D341Med (cell line): ENCODE results near the gene CDC42EP4.
"Not testable (repeated sequence)": the region's sequence is repeated elsewhere in the genome, so short reads cannot be mapped to it uniquely, and the experiment has no call there.

Experiments
- DNase-seq: peaks from one replicate; pipeline ENCODE4 v3.0.0; 2012; ENCODE audit warnings: low spot score

CDC42EP4 gene

GRCh38 chr17:73318836-73319235 is 7.0 kb upstream of the CDC42EP4 start:
- no peak for DNase-seq

DNA sequence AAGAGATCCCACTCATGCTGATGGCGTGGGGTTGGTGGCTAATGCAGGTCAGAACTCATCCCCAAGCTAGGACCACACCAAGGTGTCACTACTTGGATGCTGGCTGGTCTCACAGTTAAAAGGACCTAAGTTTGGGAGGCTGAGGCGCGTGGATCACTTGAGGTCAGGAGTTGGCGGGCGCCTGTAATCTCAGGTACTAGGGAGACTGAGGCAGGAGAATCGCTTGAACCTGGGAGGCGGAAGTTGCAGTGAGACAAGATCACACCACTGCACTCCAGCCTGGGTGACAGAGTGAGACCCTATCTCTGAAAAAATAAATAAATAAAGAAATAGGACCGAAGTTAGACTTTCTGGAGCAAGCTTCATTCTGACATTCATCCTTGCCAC is 6.6 kb upstream of the CDC42EP4 start:
- no peak for DNase-seq

- DNase-seq = no peak
These were observed 6.0 kb upstream of the CDC42EP4 start for GRCh38 chr17:73317513-73318426.

DNA sequence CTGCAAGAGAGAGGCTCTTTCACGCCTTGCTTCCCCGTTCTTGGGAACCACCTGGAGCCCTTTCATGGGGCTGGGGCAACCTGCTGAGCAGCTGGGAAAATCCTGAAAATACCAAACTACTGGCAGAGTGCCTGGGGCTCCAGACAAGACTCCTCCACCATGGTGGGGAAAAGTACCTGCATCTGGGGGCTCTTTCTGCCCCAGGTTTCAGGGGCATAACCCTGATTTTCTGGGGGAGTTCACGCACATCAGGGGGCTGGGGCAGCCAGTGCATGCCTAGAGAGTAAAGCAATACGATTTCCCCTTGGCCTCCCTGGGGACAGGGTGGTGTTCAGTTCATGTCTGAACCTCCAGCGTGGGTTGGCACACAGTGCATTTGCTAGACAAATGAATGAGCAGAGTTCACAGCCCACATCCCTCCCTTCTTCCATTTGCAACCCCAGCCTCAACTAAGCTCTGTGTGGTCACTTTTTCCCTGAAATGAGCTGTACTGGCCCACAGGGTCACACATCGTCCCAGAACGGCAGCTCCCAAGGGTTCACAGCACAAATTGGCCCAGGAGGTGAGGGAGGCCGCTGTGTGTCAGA is 5.2 kb upstream of the CDC42EP4 start:
- DNase-seq = no peak

DNA sequence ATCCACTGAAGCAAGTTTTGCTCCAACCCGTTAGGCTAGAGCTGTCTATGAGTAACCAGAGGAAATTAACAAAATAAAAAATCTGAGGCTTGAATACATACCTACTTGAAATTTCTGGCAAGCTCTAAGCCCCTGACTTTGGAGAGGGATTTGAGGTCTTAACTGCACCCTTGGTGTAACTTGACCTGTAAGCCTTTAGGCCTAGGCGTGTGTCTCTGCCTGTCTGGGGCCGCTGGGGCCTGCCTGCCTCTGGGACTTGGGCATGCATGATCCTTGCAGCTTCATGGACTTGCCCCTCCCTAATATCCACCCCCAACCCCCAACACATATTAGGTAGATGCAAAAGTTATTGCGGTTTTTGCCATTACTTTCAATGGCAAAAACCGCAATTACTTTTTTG is 3.7 kb upstream of the CDC42EP4 start:
- no peak for DNase-seq

- no peak for DNase-seq
These were observed 1.8 kb upstream of the CDC42EP4 start for GRCh38 chr17:73313526-73314127.

DNA sequence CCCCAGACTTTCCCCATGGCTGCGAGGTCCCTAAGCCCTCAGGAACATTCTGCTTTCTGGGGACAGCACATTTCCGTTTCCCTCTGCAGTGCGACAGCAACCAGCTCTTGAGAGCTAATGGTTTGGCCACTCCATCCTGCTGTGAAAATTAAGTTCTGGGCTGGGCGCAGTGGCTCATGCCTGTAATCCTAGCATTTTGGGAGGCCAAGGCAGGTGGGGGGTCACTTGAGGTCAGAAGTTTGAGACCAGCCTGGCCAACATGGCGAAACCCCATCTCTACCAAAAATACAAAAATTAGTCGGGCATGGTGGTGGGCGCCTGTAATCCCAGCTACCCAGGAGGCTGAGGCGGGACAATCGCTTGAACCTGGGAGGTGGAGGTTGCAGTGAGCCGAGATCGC is 1.1 kb upstream of the CDC42EP4 start:
- not testable (repeated sequence) for DNase-seq

DNA sequence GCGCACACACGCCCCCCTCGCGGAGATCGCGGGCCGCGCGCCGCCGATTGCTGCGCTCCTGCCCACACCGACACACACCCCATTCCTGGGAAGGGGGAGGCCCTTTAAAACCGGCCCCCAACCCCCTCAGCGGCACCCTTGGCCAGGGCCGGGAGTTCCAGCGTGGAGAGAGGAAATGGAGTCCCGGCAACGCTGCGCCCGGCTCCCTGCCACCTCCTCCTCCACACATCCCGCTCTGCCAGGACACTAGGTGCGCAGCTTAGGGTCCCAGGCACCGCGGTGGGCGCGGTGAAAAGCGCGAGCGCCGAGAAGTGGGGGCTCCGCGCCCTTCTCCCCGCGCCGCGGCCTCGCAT is 397 bp downstream of the CDC42EP4 start:
- peak; percentile 70 for DNase-seq

DNA sequence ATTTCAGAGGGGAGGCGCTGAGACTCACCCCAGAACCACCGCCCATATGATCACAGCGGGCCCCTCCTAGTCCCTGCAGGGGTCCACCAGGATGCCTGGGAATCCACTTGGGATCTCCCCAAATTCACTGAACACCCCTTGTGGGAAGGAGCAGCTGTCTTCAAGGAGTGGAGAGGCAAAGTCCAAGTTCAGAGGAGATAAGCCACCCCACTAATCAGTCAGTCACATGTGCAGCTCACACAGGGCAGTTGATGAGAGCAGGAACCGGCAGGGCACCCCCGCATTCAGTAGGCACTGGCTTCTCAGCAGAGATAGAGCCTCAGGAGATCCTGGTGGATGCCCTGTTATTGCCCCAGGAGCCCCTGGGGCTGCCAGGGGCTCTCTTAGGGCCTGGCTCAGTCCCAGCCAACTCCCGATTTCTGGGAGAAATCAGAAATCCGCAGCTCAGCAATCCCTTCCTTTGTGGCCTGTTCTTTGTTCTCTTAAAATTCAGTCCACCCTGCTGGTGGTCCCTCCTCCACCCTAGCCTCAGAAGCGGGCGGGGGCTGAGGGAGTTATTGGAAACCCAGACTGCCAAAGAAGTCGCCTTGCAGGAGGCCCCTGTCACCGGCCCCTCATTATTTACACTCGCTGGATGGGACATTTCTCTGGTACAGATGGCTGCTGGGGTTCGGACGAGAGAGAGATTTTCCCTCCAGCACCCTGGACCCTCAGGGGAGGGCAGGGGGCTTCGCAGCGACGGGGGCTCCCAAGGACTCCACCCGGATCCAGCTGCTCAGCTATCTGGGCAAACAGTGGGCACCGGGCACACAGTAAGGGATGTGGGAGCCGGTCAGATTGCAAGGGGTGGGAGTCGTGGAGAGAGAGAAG is 1.8 kb downstream of the CDC42EP4 start:
- no peak for DNase-seq

- DNase-seq = not testable (repeated sequence)
These were observed 2.8 kb downstream of the CDC42EP4 start for GRCh38 chr17:73308959-73309358.

GRCh38 chr17:73308017-73308823 is 3.6 kb downstream of the CDC42EP4 start:
- DNase-seq = no peak

GRCh38 chr17:73307130-73307529 is 4.7 kb downstream of the CDC42EP4 start:
- DNase-seq = no peak

GRCh38 chr17:73305845-73306836 is 5.7 kb downstream of the CDC42EP4 start:
- no peak for DNase-seq

GRCh38 chr17:73304971-73305812 is 6.6 kb downstream of the CDC42EP4 start:
- no peak for DNase-seq

DNA sequence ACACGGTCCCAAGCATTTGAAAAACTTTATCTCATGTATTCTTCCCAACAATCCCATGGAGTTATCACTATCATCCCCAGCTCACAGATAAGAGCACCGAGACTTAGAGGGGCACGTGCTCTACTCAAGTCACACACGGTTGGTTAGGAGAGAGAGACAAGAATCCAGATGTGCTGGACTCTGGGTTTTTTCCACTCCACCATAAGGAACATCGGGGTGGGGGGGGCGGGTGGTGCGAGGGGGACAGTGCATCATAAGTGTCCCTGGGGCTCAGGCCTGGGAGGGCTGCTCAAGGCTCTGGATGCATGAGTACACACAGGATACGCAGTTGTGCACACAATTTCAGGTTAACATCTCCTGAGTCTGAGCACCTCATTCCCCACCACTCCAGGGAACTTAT is 7.4 kb downstream of the CDC42EP4 start:
- DNase-seq = no peak

DNA sequence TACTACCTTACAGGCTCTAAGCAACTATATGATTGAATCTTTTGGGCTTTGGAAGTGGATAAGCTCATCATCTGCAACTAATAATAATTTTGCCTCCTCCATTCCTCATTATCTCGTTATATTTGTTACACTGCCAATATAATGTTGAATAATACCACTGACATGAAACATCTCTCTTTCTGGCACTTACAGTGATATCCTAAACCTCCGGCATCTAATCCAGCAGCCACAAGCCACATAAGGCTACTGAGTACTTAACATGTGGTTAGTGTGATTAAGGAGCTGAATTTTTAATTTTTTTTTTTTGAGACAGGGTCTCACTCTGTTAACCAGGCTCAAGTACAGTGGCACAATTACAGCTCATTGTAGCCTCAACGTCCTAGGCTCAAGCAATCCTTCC is 9.6 kb downstream of the CDC42EP4 start:
- no peak for DNase-seq

- no peak for DNase-seq
These were observed 10.4 kb downstream of the CDC42EP4 start for GRCh38 chr17:73301369-73301768.

GRCh38 chr17:73300392-73300791 is 11.4 kb downstream of the CDC42EP4 start:
- DNase-seq = no peak
